Stromal cell of bone marrow (primary cell): ENCODE results near the gene MMP26.

Experiments used
- DNase-seq: peaks from one replicate; pipeline ENCODE4 v3.0.0-alpha.2; 2012; ENCODE audit warnings: low read depth

Gene MMP26

DNA sequence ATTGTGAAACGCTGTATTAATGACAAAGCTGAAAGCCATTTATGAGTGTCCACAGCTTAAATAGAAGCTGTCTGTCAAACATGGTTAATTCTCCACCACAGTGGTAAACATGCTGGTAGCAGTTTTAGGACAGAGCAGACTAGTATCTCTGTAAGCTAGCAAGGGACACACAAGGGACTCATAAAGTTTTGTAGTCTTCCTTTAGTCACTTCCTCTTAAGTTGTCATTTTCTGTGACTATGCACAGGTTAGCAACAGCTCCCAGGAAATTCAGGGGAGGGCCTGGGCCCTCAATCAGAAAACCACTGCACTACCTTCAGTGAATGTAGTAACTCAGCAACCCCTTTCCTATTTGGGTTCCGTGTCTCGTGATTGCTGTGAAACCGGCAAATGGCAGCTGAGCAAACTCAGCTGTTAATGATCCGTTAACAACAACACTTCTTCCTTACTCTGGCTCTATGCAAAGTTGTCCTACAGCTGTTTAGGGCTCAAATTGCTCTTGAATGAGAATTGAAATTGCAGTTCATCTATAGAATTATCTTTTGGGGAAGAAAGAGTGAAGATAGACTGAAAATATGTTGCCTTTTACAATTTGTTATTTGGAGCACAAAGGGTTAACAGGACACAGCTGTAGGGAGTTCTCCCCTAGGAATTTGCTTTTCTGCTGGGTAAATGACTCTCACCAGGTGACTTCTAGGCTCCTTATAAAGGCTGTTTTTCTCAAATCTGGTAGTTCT, at the start of gene MMP26:
MMP26 (plus strand) TSS at position 731 of the 736 bp plus-strand sequence.
- DNase-seq, result no peak

DNA sequence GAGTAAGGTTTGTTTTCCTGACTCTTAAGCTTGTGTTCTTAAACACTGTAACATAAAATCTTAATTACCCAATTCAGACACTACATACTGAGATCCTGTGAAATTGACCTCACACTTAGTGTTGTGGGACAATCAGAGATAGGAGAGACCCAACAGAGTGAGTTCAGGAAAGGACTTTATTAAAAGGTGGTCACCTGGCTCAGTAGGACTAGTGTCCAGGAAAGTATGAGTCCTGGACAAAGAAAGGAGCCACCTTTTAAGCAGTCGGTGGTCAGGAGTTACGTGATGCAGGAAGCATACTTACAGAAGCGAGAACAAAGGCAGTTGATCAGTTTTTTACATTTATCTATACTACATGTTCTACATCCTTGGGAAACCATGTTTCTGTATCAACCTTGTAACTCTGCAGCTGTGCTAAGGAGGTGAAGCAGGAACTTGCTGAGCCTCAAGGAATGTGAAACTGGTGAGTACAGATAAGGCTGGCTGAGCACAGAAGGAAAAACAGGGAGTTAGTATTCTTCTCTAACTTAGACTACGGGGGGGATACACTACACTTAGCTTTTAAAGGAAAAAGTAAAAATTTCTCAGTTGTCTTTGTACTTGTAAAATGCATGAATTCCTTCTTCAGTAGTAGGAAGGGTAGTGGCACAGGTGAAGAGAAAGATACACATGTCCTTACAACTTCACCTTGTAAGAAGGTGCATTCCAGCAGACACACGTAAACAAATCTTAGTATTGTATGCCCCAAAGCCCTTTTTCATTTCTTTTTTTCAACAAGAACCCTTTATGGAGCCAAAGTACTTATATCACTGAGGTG, 45.7 kb upstream of the MMP26 start:
- no peak for DNase-seq

DNA sequence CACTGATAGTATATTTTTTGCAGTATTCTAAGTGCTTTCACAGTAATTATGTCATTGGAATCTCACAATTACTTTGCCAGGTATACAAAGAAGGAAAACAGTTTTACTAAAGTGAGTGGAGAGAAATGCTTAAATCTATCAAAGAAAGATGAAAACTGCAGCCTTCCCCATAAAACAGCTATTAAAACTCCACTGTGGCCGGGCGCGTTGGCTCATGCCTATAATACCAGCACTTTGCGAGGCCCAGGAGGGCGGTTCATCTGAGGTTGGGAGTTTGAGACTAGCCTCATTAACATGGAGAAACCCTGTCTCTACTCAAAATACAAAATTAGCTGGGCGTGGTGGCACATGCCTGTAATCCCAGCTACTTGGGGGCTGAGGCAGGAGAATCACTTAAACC, 41.7 kb upstream of the MMP26 start:
- no peak for DNase-seq

DNA sequence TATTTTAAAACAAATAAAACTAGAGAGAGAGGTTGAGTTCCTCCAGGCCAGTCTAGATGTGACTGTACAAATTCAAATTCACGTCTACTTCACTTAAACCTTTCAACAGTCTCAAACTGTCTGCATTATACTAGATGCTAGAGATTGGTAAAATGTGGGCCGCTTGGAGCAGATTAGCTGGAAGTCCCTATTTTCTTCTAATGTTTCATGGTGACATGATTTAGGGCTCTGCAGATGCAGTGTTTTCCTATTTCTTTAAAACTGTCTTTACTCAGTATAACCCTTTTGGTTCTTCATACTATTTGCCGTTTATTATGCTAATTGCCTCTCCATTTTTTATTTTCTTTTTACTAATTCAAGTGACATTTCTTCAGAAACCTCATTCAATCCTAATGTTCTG, 40.4 kb upstream of the MMP26 start:
- no peak for DNase-seq

DNA sequence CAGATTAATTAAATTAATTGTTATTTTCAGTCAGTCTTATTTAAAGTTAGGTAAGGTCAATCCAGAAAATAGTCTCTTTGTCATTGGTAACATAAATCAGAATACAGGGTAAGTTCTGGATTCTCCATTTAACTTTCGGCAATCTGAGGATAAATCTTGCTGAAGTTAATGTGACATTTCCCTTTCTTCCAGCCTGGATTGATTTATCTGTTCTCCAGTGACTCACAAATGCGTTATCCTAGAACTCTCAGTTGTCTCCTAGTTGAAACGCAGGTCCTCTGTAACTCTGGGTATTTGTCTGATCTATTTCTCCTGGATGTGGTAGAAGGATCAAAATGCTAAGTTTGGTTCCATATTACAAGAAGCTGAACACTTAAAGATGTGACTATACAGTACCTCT, 39.8 kb upstream of the MMP26 start:
- peak; percentile 3 for DNase-seq

DNA sequence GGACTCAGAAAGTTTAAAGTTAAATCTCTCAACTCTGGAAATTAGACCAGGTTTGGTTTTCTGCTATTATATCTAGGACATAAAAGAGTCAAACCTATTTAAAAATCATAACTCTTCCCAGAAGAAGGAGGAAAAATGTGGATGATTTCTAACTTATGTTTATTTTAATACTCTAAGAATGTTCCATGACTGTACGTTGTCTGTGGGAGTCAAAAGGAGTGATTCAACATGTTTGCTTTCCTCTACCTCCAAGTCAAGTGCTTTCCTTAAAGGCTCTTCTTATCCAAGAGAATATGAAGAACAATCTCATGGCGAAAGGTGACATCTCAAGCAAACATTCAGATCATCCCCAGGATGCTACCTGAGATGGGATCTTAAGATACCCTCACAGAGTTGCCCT, 39.2 kb upstream of the MMP26 start:
- DNase-seq, result peak; percentile 2

DNA sequence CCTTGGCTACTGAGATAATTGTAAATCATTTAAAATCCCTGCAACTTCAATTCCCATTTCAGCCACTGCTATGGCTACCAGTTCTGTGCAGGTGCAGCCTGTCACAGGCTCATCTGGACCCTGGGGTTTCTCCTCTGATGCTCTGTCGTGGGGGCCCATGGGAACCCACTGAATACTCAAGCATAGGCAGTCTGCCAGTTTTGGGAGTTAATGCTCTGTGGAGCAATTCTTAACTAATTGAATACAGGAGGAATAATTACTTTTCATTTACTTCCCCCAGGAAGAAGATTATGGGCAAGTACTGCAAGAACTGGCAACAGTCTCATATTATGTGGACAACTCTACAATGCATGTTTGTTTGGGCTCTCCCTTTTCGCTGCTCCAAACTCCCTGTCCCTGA, 32.8 kb upstream of the MMP26 start:
- DNase-seq, result no peak

DNA sequence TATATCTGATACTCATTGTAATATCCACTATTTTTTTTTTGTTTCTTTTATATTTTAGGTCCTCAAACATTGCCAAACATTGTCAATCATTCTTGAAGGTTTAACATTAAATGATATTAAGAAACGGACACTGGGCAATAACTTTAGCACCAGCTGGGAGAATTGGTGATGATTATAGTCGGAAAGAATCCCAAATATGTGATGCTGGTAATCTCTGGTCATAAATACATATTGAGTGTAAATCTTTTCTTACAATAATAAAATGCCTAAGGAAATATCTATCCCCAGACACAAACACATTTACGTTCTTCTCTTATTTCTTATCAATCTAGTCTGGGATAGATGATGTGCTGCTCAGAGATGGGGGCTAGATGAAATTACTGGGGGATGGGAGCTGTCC, 32.1 kb upstream of the MMP26 start:
- peak; percentile 10 for DNase-seq

DNA sequence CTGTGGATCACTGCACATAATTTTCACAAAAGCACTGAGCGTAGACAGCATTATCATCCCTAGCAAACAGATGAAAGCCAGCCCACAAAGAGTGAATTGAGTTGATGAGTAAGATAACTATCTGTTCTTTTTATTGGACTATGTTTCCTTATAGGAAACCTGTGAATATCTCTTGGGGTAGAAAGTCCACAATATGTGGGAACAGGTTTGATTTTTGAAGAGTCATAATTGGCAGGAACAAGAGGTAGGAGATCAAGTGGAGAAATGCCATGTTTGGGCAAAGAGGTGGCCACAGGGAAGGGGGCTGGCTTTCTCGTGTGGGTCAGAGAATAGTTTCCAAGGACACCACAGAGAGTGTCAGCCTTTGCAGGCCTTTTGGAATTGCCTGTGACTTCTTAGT, 30.8 kb upstream of the MMP26 start:
- no peak for DNase-seq

DNA sequence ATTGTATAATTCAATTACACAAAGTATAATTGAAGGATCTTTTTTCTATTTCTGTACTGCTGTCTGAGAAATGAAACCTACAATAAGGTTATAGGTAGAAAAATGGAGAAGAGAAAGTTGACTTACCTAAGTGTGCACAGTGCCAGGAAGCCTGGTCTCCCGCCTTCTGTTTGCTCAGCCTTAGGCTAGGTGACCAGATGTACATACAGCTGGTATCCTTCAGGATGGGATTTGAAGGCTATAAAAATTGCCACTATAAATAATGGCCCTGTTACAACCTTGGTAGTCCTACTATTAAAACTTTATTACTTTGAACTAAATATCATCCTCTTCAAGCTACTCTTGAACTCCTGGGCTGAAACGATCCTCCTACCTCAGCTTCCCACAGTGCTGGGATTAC, 26.6 kb upstream of the MMP26 start:
- DNase-seq, result no peak

DNA sequence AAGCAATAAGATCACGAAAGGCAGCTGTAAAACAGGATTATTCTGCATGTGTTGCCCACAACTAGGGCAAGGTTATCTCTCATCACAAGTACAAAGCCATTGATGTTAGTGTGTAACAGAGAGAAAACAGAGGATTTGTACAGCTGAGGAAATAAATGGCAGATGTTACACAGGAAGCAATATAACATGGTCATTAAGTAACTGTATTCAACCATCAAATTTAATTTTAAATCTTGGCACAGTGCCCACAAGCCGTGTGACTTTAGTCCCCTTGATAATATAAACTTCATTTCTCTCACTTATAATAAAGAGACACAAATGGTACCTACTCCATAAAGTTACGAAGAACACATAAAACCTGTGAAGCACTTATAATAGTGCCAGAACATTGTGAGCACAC, 24.2 kb upstream of the MMP26 start:
- no peak for DNase-seq

DNA sequence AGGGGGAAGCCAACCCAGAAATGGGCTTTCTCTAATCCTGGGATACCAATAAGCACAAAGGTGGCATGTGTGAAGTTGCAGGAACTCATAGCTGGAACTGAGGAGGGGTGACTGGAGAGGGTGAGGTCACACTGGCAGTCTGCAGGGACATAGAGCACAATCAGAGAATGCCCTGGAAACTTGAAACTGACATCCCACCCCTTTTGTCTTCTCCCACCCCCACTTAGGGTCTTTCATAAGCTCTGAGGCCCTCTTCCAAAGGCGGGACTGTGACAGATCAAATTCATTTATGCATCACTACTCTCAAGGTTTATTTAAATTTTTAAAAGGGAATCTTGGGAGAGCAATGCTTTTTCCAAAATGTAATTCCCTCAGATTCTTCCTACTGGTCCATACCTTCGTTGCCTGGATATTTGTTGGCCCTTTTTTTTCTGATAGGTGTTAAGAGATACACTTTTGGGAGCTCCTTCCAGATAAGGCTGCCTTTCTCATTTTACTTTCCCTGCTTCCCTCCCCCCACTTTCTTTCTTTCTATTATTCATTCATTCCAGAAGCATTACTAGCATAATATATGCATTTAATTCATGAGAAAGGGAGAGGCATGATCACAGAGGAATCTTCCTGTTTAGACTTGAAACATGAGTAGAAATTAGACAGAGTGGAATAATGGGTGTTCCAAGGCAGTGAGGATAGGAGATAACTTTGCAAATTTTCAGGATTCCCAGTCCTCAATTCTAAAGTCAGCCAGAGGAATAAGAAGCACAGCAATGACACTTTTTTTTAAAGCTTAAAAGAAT, 21.8 kb upstream of the MMP26 start:
- peak; percentile 8 for DNase-seq

DNA sequence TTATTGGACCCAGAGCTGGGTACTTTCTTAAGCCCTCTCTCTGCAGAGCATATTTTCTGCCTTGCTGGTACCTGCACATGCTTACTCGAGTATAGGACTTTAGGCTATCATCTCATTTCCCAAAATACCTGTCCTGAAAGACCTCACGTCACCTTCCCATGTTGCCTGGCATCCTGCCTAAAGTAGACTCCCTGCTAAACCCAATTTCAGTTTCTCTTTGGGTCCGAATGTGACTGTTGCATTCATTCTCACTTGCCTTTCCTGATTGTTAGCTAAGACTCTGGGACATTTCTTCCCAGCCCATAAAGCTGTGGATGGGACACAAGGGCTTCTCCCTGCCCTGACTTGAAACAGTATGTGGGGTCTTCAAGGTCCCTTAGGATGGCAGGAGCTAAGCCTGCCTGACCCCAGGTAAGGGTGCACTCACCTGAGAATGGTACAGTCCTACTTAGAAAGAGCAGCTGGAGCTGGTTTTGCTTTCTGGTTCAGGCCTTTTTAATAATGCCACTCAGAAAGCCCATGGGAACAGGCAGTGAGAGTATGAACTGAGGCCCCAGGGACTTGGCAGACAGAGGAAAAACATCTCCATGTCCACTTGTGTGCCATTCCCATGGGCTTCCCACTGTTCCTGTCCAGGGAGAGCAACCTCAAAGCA, 19.8 kb upstream of the MMP26 start:
- DNase-seq, result no peak

DNA sequence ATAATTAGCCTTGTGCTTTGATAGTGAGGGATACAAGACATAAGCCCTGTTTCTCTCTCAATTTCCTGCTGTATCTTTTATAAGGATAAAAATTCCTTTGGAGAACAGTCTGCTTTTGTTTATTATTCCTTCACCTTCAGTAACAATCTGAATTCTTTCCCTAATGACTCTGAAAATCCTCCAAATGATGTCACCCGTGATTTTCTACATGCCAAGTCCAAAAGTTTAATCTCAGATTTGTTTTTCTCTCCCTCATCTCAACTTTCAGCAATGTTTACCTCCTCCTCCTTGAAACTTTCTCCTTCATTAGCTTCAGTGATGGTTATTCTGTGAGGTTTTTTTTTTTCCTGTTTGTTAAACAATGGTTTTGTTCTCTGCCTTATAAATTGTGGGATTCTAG, 9.1 kb upstream of the MMP26 start:
- no peak for DNase-seq

DNA sequence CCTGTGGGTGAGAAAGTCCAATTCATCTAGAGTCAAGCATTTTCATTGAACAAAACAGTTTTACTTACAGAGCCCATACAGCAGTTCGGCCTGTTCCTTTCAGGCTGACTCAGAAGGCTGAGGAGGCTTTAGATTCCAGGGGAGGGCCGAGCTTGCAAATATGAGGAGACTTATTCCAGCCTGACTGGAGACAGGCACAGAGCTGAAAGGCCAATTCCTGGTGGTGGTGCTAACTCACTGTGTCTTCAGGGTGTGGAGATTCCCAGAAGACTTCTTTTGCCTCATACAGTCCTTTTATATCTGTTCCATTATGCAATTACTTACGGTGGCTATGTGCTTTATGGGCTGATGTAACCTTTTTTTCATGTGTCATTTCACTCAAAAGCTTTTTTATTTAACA, 7.0 kb upstream of the MMP26 start, which contains the start of gene OR51E2:
OR51E2 (minus strand) TSS at position 269 of the 400 bp plus-strand sequence. CDS start 15,142 bp downstream, outside the sequence.
- peak; percentile 25 for DNase-seq

DNA sequence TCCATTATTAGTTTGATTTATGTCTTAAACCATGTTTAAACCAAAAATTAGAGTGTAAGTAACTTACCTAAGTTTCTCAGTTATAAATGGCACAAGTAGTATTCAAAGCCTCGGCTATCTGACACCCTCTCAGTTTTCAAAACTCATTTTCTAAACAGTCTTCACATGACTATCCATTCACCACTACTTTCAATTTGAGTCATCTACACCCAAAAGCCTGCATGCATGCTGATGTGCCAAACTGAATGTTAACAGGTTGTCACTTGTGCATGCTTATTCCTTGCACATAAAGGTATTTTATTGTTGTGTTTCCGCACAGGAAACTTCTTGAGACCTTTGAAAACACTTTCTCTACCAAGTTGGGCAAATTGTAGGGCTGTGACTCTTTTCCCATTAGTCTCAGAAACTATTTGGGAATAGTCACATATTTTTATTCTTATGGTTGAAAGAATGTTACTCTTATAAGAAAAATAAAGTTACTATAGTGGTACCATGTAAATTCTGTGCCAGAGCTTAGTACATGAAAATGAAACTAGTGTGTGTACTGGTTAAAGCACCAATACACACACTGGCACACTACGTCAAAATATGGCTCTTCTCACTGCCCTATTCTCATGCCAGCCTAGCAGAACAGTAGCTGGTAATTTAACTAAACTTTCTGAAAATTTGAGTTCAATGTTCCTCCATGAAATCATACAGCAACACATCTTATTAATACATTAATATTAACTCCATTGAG, 4.7 kb upstream of the MMP26 start:
- DNase-seq, result no peak

DNA sequence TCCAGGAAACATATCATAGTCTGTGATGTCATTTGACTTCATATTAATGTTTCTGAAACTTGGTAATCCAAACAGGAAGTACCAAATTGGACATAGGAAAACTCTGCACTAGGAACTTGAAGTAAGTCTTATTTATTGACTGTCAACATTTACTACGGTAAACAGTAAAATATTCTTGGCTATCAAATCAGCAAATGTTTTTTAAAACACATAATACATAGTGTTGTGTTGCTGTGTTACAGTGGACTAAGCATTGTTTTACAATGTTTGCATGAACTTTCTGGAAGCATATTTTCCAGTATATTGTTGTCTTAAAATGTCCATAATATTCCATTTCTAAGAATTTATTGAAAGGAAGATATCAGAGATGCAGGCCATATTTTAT, 4.2 kb upstream of the MMP26 start:
- no peak for DNase-seq

DNA sequence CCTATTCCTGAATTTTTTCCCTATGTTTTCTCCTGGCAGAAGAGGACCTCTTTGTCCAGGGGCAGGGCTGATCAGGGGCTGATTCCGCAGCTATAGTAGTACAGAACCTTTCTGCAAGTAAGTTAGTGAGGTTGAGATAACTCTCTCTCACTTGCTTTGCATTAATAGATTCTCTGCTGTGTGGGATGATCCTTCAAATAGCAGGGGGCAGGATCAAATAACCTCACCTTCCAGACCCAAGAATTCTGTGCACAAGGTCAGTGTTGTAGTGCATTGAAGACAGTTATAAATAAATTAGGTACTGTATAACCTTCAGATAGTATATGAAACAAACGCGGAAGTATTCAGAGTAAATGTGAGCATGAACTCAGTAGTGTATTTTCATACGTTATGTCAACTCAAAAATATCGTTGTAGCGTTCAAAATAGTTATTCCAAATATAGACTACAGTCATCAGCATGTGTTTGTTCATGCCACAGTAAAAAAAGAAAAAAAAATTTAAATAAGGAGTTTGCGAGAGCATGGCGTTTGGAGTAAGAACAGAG, 278 bp downstream of the MMP26 start:
- DNase-seq, result no peak

DNA sequence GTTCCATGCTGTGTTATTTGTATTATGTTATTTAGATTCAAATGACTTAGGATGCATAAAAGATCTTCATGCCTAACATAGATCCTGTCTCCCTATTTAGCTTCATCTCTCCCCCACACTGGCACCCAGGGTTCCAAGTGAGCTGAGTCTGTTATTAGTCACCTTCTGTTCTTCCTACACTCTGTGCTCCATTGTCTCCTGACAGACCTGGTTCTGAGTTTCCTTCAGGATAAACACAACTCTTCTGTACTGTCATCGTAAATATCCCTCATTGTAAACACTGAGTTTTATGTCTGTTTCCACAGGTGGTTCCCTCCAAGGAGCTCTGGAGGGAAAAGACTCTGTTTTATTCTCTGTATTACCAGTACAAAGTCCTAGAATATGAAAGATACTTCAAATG, 8.7 kb downstream of the MMP26 start:
- DNase-seq, result no peak

DNA sequence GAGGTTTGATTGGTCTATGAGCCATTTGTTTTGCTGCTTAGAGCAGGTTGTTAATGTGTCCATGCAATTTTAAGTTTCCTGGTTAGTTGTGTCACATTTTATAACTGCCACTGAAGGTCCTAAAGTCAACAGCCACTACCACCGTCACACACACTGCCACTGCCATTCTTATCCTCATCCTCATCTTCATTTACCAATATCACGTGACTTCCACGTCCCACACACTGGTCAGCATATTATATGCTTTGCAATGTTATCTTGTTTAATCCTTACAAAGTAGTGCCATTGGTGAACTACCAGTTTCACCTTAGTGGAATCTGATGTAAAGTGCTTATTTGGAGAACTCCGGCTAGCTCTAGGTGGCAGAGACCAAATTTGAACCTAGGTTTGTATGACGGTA, 9.7 kb downstream of the MMP26 start:
- no peak for DNase-seq
